GM12878 (cell line): Measurements from ENCODE around the gene TLR10. TPM values are rescaled to one million over a fixed set of nuclear protein-coding genes. Genes with fewer than 3 reads are reported as not detected.

Experiments
- ATAC-seq: fragments of 200-7000 bp; cut with Tn5 transposase; 3 replicates; pipeline ENCODE4 v1.9.1; 2020; ENCODE audit warnings: mild to moderate bottlenecking, moderate library complexity
- BruUV-seq: library from RNA; stranded (reverse); fragments of 400-500 nt; replicated peaks from 2 replicates; lab custom pipeline; 2021; lab: Mats Ljungman, UMichigan
- CTCF ChIA-PET: fragments of 300-600 bp; sonication (Branson Sonifier 250); formaldehyde crosslinking; extraction: SDS; loops from one replicate; lab custom pipeline; 2021; ENCODE audit warnings: inconsistent platforms; lab: Yijun Ruan, JAX
- POLR2A ChIA-PET: fragments of 350-600 bp; formaldehyde crosslinking; extraction: SDS; loops from one replicate; lab custom pipeline; 2021; ENCODE audit warnings: inconsistent platforms; lab: Charles Lee
- RAD21 ChIA-PET: fragments of 300-600 bp; sonication (Branson Sonifier 250); formaldehyde crosslinking; loops from one replicate; lab custom pipeline; 2023; ENCODE audit warnings: antibody characterized with exemption; ENCODE audit not compliant: unreplicated experiment; lab: Charles Lee
- SMC1A ChIA-PET: fragments of 300-600 bp; sonication (Branson Sonifier 250); formaldehyde crosslinking; loops from one replicate; lab custom pipeline; 2023; ENCODE audit not compliant: unreplicated experiment, uncharacterized antibody; lab: Charles Lee
- DNase-seq: peaks from one replicate; pipeline ENCODE4 v3.0.0-alpha.2; 2011; ENCODE audit warnings: low read depth, low spot score
- FAIRE-seq: peaks from 3 replicates; lab custom pipeline; 2011; peaks lifted over from hg19 to GRCh38; lab: Jason Lieb, UNC
- H2AFZ ChIP-seq: 2 replicates; pipeline ENCODE4 v1.6.0; 2011; ENCODE audit warnings: low read depth, low read length, control low read depth; ENCODE audit not compliant: control insufficient read depth
- H3K27ac ChIP-seq: 2 replicates; pipeline ENCODE4 v1.5.1; 2011; ENCODE audit warnings: control low read depth; ENCODE audit not compliant: control insufficient read depth, insufficient read depth
- H3K27me3 ChIP-seq, 2 experiments: replicated peaks in 1 of 2; 2 replicates each; pipeline versions ENCODE4 v1.6.0 to v1.6.1; 2011; ENCODE audit warnings: low read length in 1 of 2; ENCODE audit not compliant: control insufficient read depth in 2 of 2, insufficient read depth in 2 of 2
- H3K36me3 ChIP-seq, 2 experiments: 2 replicates each; pipeline ENCODE4 v1.5.1; 2011; ENCODE audit warnings: low read length in 1 of 2; ENCODE audit not compliant: control insufficient read depth in 2 of 2, insufficient read depth in 2 of 2
- H3K4me1 ChIP-seq: 2 replicates; pipeline ENCODE4 v1.6.1; 2011; ENCODE audit warnings: mild to moderate bottlenecking, low read length, moderate library complexity, mixed read lengths; ENCODE audit not compliant: control insufficient read depth, insufficient read depth
- H3K4me2 ChIP-seq: 2 replicates; pipeline ENCODE4 v1.6.0; 2011; ENCODE audit warnings: control low read depth; ENCODE audit not compliant: control insufficient read depth, insufficient read depth
- H3K4me3 ChIP-seq: fragments of 200-600 bp; sonication (generic); 2 replicates; pipeline ENCODE4 v1.5.1; 2016
- H3K79me2 ChIP-seq: 2 replicates; pipeline ENCODE4 v1.6.0; 2011; ENCODE audit warnings: low read length; ENCODE audit not compliant: control insufficient read depth, insufficient read depth
- H3K9ac ChIP-seq: 2 replicates; pipeline ENCODE4 v1.8.0; 2011; ENCODE audit warnings: low read length, control low read depth, mixed read lengths; ENCODE audit not compliant: control insufficient read depth, insufficient read depth
- H3K9me3 ChIP-seq: replicated peaks from 3 replicates; pipeline ENCODE4 v1.5.1; 2011; ENCODE audit warnings: mild to moderate bottlenecking, low read length; ENCODE audit not compliant: control insufficient read depth, insufficient read depth
- H4K20me1 ChIP-seq: 2 replicates; pipeline ENCODE4 v1.6.0; 2011; ENCODE audit not compliant: control insufficient read depth, insufficient read depth
- EED ChIP-seq: sonication (generic); IDR thresholded peaks from 2 replicates; pipeline ENCODE4 v1.6.1; 2016; ENCODE audit warnings: antibody characterized with exemption, low read depth
- EP300 ChIP-seq, 2 experiments: fragments of 150-350 bp in 1 of 2; IDR thresholded peaks; 2 replicates each; pipeline ENCODE4 v1.6.1; 2011 to 2012; ENCODE audit warnings: low read depth in 2 of 2, low read length in 2 of 2, borderline replicate concordance in 1 of 2, improper control_type of control experiment in 1 of 2, inconsistent platforms in 1 of 2; ENCODE audit not compliant: control insufficient read depth in 1 of 2
- FOXK2 ChIP-seq: fragments of 450-650 bp; IDR thresholded peaks from 2 replicates; pipeline ENCODE4 v1.6.1; 2017; ENCODE audit warnings: mild to moderate bottlenecking, moderate library complexity
- FOXM1 ChIP-seq: IDR thresholded peaks from 2 replicates; pipeline ENCODE4 v1.6.1; 2012; ENCODE audit warnings: low read depth, mild to moderate bottlenecking, inconsistent platforms, low read length, moderate library complexity
- PML ChIP-seq: IDR thresholded peaks from 2 replicates; pipeline ENCODE4 v1.6.1; 2012; ENCODE audit warnings: low read length, inconsistent platforms
- RAD21 ChIP-seq: IDR thresholded peaks from 2 replicates; pipeline ENCODE4 v1.6.1; 2011; ENCODE audit warnings: mild to moderate bottlenecking, low read depth, low read length, moderate library complexity; ENCODE audit not compliant: insufficient read depth
- ZNF622 ChIP-seq: fragments of 450-650 bp; IDR thresholded peaks from 2 replicates; pipeline ENCODE4 v1.6.1; 2017; ENCODE audit warnings: mild to moderate bottlenecking, inconsistent platforms
- WGBS: methylation state at CpG from one replicate; pipeline ENCODE4 v1.1.6; 2016; ENCODE audit warnings: low lambda C conversion rate; ENCODE audit not compliant: insufficient replicate concordance, insufficient coverage; ENCODE audit errors: missing lambda C conversion rate; 5-methylcytosine and 5-hydroxymethylcytosine counted together
- in situ Hi-C: fragments of 300-500 bp; cut with MboI; formaldehyde crosslinking; loops from 9 replicates; pipeline ENCODE4 v1.14.3; 2018; ENCODE audit warnings: mixed read lengths
- intact Hi-C: fragments of 100-400 bp; cut with micrococcal nuclease; formaldehyde crosslinking; loops from one replicate; pipeline ENCODE4 v1.14.2; 2022; ENCODE audit not compliant: unreplicated experiment
- polyA plus RNA-seq, 11 experiments: library from polyadenylated mRNA; depleted of rRNA in 4 of 11; unstranded in 6 of 11; stranded (reverse) in 5 of 11; fragments of >200 nt; fragmentation: Nextera tagmentation in 4 of 11; fragmentation: Illumina TruSeq in 1 of 11; extraction: Ambion mirVana in 4 of 11; extraction: Trizol in 1 of 11; gene quantifications; 1 replicate in 1 of 11; 2 replicates in 10 of 11; pipeline versions ENCODE4 v1.2.1 to v1.2.3, GENCODE V29; 2011 to 2016; ENCODE audit warnings: inconsistent platforms in 2 of 11, missing spikeins in 2 of 11, low read depth in 1 of 11
- total RNA-seq, 4 experiments: library from RNA; depleted of rRNA in 3 of 4; stranded (reverse); fragments of >200 nt in 3 of 4; fragmentation: Illumina TruSeq in 1 of 4; extraction: Trizol in 1 of 4; gene quantifications; 2 replicates each; pipeline versions ENCODE4 v1.2.1 to v1.2.3, GENCODE V29; 2013 to 2021
- TF ChIP-seq, protein P1 (sequence below): fragments of 450-650 bp; IDR thresholded peaks from 2 replicates; pipeline ENCODE4 v1.6.1; 2016; ENCODE audit warnings: mild to moderate bottlenecking, moderate library complexity, borderline replicate concordance

Gene TLR10
- total and polyA plus RNA-seq, 10 of the 15 experiments (the other 5 are each of a cell fraction or from before 2014, with no cell fraction given): 31.5 to 149 (median 64.9) TPM

DNA sequence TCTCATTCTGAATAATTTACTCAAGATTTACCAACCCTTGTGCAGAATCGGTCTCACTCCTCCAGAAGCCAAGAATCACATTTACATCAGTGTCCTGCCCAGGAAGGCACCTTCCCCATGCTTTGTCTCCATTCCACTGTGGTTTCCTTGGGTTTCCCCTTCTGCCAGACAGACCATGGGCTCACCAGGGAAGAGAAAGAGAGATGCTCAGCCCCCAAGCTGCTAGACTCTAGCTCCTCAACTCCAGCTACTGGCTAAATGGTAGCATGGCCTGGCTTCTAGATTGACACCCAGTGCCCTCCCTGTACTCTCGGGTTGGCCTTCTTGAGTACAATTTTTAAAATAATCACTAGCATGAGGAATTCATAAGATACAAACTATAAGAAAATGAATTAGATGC is 12.9 kb downstream of the TLR10 start (continued):
- TF ChIP-seq, protein P1, sequence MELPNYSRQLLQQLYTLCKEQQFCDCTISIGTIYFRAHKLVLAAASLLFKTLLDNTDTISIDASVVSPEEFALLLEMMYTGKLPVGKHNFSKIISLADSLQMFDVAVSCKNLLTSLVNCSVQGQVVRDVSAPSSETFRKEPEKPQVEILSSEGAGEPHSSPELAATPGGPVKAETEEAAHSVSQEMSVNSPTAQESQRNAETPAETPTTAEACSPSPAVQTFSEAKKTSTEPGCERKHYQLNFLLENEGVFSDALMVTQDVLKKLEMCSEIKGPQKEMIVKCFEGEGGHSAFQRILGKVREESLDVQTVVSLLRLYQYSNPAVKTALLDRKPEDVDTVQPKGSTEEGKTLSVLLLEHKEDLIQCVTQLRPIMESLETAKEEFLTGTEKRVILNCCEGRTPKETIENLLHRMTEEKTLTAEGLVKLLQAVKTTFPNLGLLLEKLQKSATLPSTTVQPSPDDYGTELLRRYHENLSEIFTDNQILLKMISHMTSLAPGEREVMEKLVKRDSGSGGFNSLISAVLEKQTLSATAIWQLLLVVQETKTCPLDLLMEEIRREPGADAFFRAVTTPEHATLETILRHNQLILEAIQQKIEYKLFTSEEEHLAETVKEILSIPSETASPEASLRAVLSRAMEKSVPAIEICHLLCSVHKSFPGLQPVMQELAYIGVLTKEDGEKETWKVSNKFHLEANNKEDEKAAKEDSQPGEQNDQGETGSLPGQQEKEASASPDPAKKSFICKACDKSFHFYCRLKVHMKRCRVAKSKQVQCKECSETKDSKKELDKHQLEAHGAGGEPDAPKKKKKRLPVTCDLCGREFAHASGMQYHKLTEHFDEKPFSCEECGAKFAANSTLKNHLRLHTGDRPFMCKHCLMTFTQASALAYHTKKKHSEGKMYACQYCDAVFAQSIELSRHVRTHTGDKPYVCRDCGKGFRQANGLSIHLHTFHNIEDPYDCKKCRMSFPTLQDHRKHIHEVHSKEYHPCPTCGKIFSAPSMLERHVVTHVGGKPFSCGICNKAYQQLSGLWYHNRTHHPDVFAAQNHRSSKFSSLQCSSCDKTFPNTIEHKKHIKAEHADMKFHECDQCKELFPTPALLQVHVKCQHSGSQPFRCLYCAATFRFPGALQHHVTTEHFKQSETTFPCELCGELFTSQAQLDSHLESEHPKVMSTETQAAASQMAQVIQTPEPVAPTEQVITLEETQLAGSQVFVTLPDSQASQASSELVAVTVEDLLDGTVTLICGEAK: no peak
- TF ChIP-seq RAD21 (0 out of 2 replicates have a peak, but pooled peaks have one; percentile 26), EED (peak; percentile 86)
- TF ChIP-seq, all 136 proteins: peak for 8

DNA sequence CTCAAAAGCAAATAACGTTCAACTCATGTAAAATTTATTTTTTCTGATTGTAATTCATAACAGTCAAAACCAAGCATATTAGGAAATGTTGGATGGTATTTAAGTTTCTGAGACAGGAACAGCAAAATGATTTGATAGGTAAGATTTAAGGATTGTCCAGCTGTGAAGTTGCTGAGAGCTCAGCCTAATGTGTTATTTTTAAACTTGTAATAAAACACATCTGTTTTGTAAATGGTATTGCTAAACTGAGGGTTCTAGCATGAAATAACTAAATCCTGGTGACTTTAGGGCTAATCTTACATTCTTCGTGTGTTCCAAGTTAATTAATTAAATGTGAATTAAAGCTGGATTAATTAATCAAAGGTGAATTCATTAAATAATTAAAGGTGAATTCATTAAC is 13.3 kb downstream of the TLR10 start:
- ChIA-PET RAD21 (interaction anchor here (1.0 to 4.2 kb wide), 5 partner anchors 9 to 91 kb away, joined by 3 to 41 read pairs (median 3); partner anchors contain the start of gene TLR10), POLR2A (interaction anchor here (1.4 to 3.9 kb wide), 3 partner anchors 12 to 36 kb away, joined by 5 to 30 read pairs (median 10); partner anchors contain the start of genes TLR1 and TLR10), CTCF (interaction anchor here (0.9 to 4.5 kb wide), 5 partner anchors 10 to 91 kb away, joined by 3 to 18 read pairs (median 7); partner anchors contain the start of gene TLR10), SMC1A (interaction anchor here (0.8 to 5.8 kb wide), 8 partner anchors 9 to 91 kb away, joined by 3 to 50 read pairs (median 6); partner anchors contain the start of genes TLR1 and TLR10)
- TF ChIP-seq PML (peak; percentile 1; the same call in 1 of the 2 replicates), ZNF622 (no peak), FOXK2 (no peak), FOXM1 (no peak), EP300 (IDR thresholded peaks at IDR 0.05; ENCODE audit: borderline replicate concordance in 1 of 2, control insufficient read depth in 1 of 2, low read depth in 2 of 2, low read length in 2 of 2) (no peak)
- Histone ChIP-seq H3K36me3 (peaks cover 0 to 9% of the 10 kb centered on the region in 2 experiments; a peak in 1 of 4 replicates), H3K79me2 (peaks cover 16% of the 10 kb centered on the region), H3K4me1 (peaks cover 11% of the 10 kb centered on the region), H4K20me1 (no peaks in the 10 kb centered on the region), H3K27me3 (no peaks in the 10 kb centered on the region), H3K27ac (peak overlapping the region; percentile 56), H2AFZ (peak overlapping the region; percentile 39), H3K9ac (peak overlapping the region; percentile 12; the same call in 1 of the 2 replicates), H3K4me2 (peak overlapping the region; percentile 61), H3K4me3 (no peak overlapping the region), H3K9me3 (peaks cover 52% of the 10 kb centered on the region)
- ATAC-seq: no peak; the same call in 1 of the 3 replicates
- DNase-seq: no peak
- FAIRE-seq: no peak
- intact Hi-C loops: no loop called here
- no TSS peak for BruUV-seq
- in situ Hi-C loops: loop anchor here (25.0 kb wide), 1 partner anchor 268 kb away; the partner anchor contains the start of gene TMEM156
- WGBS: 0% methylated on average over 2 of the region's 2 CpGs
